Femur (tissue), 1 donor: ENCODE results near the gene ZBTB25.

ENCODE experiments used
- DNase-seq: peaks from one replicate; pipeline ENCODE4 v3.0.0-alpha.2; 2017

ZBTB25 gene

DNA sequence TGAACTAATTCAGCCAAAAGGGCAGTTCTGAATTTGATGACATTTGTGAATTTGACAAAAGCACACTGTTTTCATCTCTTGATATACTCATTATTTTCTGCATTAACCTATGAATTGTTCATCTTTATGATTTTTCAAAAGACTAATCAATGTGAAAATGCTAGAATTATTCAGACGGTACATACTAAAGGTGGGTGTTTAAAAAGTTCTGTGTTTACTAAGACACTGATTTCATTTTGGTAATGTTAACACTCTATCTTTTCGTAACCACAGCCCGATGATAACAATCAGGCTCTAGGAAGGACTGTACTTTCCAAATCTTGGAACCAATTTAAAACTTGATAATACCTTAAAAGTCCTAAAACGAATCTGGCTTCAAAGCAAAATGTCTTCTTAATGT, 28.9 kb downstream of the ZBTB25 start:
- no peak for DNase-seq

DNA sequence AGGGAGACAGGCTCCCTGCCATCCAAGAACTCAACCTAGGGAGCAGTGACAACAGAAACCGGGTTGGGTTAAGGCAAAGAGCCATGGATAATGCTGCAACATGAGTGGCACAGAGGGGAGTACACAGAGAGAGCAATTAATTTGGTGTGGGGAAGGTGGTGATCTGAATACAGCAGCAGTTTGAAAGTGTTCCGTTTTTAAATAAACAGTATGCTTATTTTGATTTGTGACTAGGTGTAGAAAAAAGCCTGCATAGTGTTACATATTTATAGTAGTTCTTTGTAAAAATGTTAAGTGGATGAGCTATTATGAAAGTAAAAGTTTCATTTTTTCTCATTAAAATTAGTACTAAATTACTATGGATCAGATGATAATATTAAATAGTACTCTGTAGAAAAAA, 29.6 kb downstream of the ZBTB25 start:
- DNase-seq = no peak

DNA sequence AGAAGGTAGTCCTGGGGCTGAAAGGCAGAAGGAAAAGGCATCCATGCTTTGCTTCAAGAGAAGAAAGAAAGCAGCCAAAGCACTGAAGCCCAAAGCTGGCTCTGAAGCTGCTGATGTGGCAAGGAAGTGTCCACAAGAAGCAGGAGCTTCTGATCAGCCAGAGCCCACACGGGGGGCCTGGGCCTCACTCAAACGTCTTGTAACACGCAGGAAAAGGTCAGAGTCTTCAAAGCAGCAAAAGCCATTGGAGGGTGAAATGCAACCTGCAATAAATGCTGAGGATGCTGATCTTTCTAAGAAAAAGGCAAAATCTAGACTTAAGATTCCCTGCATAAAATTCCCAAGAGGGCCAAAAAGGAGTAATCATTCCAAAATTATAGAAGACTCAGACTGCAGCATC, 35.2 kb downstream of the ZBTB25 start:
- no peak for DNase-seq

DNA sequence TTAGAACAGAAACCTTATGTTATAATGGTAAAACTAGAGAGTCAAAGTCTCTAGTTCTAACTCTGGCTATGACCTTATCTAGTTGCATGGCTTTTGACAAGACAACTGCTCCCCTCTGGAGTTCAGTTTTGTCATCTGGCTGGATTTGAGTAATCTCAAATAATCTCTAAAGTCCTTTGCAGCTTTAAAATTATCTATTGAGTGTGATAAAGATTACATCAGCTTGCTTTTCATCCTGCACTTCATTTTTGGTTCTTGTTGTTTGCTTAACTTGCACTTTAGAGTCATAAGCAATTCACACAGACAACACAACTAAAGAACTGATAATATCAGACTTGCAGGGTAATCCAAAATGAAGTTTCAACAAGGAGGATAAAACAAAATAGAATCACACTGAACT, 36.1 kb downstream of the ZBTB25 start:
- DNase-seq = no peak

DNA sequence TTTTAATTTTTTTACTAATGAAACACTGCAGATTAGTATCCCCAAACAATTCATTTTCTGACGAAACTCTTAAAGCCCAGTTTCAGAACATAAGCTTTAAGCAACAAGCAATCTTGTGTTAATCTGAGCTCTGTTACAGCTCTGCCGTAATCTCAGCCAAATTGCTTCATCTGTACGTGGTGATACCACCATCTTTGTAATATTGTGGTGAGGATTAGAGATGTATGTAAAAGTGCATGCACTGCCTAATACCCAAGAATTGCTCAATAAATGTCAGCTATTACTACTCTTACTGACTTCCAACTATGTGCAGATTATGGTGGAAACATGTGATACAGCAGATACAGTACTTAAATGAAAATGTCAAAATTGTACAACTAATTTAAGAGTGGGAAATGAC, 36.5 kb downstream of the ZBTB25 start:
- no peak for DNase-seq

DNA sequence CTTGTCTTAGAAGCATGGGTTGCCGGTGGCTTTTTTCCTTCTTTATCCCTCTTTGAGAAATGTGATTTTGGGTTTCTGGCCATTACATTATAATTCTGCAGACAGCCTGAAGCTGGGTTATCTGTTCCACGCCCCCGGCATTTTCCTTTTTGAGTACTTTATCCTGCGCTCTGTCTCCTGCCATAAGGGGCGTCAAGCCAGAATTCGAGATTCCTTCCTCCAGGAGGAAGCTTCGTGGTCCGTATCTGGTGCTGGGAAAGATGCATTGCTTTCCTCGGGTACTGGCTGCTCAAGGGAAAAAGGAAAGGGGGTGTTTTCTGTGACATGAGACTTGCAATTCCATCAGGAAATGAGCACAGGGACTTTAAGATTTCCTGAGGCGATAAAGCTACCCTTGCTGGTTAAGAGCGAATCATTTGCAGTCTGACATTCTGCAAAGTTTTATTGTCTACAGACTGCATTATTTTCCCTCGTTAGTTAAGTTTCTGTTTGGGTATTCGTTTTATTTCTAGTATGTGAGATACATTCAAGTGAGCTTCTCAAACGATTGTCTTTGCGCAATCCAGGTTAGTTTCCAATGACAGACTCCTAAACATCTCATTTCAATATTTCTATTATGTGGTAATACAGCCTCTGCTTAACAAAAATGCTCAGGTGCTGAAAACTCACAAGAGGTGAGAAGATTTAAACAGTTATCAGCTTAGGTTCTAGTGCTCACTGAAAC, 37.6 kb downstream of the ZBTB25 start:
- DNase-seq = peak; percentile 56

DNA sequence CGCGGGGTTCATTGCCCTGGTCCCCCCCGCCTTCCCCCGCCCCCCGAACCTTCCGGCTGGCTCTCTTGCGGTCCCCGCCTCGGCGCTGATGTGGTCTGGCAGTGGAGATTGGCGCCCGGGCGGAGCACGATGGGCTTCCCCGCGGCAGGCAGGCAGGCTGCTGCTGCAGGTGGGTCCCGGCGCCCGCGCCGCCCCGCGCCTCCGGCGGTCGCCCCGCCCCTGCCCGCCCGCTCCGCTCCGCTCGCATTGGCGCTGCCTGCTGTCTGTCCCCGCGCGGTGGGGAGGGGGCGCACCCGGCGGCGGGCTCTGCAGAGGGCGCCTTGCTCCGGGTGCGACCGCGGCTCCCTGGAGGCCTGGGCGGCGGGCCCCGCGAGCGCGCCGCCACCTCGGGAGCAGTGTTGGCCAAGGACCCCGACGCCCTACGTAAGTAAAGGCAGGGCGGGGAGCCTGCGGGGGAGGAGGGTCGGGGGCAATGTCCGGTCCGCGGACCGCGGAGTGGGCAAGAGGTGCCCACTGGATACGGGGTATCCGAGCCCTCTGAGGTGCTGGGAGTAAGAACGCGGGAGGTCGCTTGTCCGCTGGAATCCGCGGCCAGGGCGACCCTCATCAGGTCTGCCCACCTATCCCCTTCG, 38.3 kb downstream of the ZBTB25 start, which contains the start of gene AKAP5:
Gene AKAP5 (plus strand): TSS at position 309 of the 632 bp plus-strand sequence. CDS start 2,896 bp downstream, outside the sequence.
- DNase-seq = peak; percentile 77

DNA sequence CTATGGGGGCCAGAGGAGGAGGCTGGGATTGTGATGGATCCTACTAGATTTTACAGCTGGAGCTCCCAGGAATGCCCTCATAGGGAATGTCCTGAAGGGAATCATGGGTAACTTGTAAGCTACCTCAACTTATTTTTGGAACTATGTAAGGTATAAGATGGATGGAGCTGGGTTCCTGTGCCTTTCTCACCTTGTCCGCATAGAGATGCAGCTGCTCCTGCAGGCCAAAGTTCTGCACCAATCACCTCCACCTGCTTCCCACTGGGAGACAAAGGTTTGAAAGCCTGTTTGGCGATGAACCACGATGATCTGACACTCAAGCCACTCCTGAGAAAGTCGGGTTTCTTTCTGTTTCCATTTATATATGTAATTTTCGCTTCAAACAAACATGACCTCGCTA, 39.0 kb downstream of the ZBTB25 start:
- no peak for DNase-seq

DNA sequence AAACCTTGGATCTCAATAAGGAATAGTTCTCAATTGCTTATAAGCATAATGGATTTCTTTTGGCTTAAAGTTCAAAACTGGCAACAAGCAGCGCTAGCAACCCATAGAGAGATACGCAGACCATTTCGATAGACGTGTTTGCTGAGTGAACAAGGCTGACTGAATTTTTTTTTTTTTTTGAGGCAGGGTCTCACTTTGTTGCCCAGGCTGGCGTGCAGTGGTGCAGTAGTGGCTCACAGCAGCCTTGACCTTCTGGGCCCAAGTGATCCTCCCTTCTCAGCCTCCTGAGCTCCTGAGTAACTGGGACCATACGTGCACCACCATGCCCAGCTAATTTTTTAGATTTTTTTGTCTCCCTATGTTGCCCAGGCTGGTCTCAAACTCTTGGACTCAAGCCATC, 39.8 kb downstream of the ZBTB25 start:
- DNase-seq = no peak

DNA sequence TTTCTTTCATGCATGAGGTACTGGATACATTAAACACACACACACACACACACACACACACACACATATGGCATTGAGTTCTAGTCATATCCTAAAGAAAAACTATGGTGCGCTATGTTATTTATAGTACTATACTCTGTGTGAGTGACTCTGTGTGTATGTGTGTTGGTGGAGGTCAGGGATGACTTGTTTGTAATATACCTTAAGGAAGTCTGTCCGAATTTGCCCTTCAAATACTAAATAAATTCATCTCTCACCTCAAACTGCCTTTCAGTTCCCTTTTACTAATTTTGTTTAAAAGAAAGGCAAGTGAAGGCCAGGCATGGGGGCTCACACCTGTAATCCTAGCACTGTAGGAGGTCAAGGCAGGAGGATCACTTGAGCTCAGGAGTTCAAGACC, 40.4 kb downstream of the ZBTB25 start:
- DNase-seq = no peak

DNA sequence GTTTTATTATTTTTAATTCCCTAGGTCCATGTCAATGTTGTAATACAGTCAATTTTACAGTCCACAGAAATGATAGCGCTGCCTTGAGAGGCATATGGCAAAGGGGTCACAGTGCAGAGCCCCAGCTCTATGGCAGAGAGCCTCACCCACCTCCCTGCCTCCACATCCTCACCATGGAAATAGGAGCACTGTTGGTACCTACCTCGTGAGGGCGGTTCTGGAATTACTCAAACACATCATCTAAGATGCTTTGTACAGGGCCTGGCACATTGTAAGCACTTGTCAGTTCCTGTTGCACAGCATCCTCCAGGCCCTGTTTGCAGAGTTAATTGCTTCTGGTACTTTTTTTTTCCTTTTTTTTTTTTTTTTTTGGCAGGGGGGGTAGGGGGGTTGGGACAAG, 42.4 kb downstream of the ZBTB25 start:
- DNase-seq = no peak

DNA sequence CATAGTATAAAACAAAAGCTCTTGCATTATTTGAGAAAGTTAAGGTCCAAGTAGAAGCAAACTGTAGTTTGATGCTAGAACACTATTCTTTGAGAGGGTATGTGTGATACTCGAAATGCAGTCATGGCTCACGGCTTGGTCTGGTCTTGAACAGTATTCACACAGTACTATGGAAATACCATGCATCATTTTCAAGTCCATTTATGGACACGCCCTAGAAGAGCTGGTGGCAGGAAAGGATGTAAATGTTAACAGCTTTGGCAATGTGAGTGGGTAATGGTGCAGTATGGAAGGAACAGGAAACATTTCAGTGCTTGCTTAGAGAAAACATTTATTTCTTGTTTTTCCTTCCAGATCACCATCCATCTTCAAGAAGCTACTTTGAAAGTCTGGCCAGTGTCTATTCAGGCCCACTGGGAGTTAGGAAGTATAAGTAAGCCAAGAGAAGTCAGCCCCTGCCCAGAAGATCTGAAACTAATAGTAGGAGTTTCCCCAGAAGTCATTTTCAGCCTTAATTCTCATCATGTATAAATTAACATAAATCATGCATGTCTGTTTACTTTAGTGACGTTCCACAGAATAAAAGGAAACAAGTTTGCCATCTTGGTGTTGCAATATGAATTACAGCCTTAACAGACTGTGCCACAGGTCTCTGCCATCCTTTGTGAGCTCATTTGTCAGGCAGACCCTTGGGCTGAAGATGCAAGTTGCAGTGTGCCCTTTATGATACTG, 44.1 kb downstream of the ZBTB25 start:
- DNase-seq = no peak

DNA sequence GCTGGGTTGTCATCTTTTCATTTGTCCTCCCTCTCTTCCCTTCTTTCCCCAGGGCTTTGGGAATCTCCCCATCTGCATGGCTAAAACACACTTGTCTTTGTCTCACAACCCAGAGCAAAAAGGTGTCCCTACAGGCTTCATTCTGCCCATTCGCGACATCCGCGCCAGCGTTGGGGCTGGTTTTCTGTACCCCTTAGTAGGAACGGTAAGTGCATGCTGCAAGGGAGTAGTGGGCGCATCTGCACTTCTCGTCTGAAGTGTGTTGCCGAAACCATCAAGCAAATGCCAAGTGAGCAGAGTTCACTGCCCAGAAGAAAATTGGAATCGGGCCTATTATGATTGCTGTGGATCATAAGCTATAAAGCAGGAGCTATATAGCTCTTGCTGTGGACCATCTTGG, 49.0 kb downstream of the ZBTB25 start:
- DNase-seq = no peak

DNA sequence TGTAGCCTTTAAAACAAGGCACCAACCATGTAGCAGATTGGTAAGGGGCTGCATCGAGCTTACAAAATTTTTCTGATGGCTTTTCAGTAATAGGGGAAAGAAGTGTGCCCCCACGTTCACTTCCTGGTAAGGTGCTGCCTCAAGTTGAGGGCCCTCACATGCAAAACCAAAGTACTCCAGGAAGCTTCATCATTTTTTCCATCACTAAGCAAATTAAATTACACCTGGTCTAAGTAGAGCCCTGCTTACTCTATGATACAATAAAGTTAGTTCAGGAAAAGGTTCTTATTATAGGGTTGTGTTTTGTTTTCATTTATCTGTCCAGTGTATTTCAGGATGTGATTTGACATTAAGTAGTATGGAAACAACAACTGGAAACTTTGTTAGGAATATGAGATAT, 53.4 kb downstream of the ZBTB25 start:
- no peak for DNase-seq

DNA sequence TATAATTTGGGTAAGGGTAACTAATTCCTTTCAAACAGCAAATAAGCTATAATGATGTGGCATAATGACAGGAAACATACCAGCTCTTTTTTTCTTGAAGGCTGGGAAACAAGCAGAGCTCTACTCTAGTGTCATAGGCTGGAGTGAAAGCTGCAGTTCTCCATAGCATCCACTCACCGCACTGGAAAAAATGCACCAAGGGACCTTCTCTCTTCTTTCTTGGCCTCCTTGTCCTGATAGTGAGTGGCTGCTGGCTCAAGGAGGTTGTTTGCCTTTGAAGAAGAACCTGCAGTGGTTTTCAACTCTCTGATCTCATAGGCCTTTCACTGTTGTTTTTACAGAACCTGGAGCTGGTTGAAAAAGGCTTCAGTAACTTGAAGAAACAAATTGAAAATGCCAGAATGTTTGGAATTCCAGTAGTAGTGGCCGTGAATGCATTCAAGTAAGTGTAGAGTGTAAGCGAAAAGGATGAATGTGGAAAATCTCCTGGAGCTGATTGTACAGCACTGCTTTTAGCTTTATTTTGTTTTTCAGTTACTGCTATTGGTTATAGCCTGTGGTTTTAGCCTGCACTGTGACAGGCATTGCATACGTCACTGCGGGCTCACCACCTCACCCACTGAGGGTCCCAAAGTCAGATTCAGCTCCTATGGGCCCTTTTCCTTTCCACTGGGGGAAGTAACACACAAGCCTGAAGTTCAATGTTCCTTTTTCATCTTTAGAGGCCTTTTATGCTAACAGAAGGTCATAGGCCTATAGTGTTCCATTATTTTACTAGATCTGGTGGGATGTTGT, 55.6 kb downstream of the ZBTB25 start:
- no peak for DNase-seq

DNA sequence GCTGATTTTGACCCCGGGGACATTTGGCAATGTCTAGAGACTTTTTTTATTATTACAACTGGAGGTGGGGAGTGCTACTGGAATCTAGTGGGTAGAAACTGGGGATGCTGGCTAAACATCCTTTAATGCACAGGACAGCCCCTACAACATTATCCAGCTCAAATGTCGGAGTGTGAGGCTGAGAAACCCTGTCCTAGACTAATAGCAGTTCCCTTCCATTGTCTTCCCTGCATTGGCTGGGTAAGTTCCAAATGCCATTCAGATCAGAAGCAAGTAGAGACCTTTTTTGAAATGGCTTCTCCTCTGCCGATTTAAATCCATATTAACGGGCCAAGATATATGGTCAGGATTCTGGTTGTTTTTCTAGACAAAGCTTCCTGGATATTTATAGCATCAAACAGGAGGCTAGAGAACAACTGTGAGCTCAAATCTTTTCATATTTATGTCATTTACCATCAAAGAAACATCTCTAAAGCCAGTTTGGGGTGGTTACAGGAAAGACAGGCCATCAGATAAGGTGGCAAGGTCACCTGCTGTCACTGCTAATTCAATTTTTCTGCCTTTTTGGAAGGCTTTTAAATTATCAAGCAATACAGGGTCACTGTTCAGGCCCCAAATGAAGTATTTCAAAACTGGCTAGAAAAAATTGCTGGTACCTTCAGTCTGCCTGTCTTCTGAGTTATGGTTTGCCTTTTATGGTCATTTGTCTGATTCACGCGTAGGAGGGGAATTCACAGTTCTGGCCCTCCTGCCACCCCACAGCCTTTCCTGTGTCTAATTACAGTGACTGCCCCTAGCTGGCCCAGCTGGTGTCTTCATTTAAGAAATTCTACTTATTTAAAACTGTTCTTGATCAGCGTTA, 58.4 kb downstream of the ZBTB25 start:
- no peak for DNase-seq

DNA sequence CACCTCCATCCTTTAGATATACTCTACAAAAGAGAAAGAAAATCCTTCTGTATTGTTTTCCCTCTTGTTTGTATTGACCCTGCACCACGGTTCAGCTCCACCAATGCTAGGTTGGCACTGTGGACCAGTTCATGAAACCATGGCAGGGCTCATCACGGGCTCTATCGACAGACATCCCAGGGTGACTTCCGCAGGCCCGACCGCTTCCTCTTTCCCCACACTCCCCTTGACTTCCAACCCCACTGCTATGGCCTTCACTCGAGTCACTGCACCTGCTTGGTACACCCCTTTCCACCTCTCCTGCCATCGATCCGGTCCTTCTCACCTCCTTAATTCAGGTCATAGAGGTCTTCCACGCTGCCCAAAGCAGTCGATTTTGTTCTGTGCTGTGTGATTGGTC, 59.5 kb downstream of the ZBTB25 start:
- DNase-seq = no peak

DNA sequence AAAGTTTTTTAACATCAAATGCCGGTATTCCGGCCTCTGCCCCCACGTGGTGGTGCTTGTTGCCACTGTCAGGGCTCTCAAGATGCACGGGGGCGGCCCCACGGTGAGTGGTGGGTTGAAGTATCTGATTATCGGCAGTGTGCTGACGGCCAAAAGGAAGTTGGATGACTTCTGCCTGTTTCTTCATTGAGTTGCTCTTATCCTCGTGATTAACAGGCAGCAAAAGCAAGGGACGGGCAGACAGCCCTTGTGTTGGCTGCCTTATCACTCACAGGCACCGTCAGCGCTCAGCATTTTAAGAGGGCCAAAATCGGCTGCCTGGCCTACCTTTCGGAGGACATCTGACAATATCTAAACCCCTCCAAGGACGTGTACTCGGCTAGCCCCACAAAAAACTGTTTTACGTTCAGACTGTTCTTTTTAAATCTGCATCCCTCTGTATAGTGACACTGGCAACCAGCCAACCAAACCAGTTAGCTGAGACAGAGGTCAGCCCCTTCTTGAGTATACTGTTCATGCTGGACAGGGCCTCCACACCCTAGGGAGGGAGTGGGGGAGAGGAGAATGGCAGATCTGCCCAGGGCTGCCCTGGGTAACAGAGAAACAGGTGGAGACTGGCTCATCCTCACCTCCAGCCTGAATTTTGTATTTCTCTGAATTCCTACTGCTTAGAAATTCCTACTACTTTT, 61.2 kb downstream of the ZBTB25 start:
- DNase-seq = no peak

DNA sequence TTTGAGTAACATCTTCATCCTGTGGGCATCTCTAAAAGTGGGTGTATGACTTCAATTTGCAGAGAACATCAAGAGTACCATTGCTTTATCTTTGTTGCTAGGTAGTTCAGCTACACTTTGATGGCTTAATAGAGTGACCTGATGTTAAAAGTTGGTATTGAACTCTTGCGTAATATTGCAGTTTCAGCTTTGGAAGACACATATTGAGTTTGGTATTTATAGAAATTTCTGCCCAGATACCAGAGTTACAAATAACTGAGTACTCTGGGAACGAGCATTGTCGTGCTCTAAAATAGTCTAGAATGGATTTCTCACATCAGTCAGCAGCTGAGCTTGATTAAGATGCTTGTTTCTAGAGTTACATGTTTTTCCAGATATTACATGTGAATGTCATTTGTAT, 63.1 kb downstream of the ZBTB25 start:
- no peak for DNase-seq

DNA sequence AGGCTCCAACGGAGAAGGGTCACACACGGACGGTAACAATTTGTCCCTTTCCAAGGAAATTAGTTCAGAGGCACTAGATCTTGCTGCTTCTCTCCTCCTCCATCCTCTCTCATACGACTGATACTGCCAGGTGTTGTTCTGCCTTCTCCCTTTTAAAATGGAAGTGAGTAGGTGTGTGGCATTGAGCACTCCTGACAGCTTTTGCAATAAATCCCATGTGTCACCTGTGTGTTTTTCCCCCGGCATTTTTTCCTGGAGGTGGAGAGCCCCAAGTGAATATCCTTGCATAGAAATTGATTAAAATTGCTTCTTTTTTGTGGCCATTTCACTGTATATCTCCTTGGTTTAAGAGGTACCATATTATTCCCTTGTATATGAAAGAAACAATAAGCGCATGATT, 64.5 kb downstream of the ZBTB25 start:
- DNase-seq = no peak

DNA sequence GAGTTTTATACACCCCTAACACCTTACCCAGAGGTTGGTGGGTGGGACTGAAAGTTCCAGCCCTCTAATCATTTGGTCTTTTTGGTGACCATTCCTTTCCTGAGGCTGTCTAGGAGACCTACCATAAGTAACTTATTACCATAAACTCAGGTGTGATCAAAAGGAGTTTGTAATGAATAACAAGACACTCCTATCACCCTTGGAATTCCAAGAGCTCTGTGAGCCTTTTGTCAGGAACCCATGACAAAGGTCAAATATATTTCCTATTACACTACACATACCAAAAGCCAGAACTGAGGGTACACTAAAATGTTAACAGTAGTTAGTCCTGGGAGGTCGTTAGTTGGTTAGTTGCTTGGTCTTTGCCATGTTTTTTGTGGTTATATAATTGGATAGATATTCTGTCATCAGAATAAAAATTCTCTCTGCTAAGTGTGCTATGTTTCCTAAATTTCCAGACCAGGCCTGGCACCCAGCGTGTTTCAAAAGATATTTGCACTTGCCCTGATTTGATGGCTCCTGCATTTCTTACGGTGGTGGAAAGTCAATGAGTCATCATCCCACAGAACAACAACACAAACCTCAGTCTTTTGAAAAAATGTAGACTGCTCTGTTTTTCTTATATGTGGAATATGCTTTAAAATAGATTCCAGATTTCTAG, 65.3 kb downstream of the ZBTB25 start:
- DNase-seq = peak; percentile 30
